NK-92 treated with Interleukin-12 subunit alpha and Interleukin-12 subunit beta, amount 100 ng/mL, for 24 hours (cell line): Measurements from ENCODE around the gene DGKD.

Experiments used
- DNase-seq: peaks from one replicate; lab custom pipeline; 2025; lab: John Stamatoyannopoulos, UW

The DGKD gene

DNA sequence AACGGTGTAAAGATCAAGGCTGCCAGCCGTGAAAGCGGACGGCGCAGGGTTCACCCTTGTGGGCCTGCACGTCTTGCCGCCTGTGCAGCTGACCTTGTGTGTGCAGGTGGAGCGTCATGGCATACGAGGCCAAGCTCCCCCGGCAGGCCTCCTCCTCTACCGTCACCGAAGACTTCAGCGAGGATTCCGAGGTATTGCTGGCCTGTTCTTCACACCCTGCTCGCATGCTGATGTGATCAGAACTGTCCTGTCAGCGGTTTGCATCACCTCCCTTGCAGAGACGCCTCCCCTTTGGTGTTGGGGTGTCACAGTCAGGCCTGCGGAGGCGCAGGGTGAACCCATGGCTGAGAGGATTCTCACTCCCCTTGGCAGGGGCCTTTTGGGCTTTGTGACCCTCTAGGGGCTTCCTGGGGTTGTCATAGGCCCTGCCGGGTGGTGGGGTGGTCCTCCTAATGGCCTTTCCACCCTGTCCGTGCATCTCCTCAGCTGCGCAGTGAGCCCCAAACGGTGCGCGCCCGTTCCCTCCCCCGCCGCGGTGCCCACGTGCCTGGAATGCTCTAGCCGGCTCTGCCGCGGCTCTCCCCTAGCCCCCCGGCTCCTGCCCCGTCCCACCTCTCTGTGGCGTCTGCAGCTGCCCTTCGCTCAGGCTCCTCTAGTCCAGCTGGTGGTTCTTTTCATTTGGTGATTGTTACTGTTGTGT is 92.5 kb downstream of the DGKD start:
- no peak for DNase-seq

DNA sequence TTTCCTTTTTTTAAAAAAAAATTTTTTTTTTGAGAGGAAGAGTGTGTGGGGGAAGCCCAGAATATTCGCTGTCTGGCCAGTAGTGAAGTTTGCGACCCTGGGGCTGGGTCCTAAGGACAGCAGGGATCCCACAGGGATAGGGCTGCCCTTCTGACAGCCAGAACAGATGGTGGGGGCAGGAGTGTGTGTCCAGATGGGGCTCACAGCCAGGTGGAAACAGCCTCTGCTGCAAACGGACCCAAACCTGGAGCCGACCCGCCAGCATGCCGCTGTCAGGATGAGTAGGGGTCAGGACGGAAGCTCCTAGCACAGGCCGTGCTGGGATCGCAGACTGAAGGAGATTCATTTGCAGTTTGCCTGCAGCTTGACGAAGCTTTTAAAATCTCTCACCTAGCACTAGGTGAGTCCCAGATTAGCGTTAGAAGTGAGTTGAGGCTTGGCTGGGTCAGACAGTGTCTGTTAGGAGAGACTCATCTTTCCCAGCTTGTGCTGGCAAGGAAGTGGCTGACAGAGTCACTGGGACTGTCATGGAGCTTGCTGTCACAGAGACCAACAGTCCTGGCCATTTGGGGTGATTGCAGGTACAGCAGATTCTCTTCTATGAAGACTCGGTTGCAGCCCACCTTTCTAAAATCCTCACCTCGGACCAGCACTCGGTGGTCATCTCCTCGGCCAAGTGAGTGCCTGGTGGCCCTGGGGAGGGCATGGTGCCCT is 93.4 kb downstream of the DGKD start:
- DNase-seq: no peak

DNA sequence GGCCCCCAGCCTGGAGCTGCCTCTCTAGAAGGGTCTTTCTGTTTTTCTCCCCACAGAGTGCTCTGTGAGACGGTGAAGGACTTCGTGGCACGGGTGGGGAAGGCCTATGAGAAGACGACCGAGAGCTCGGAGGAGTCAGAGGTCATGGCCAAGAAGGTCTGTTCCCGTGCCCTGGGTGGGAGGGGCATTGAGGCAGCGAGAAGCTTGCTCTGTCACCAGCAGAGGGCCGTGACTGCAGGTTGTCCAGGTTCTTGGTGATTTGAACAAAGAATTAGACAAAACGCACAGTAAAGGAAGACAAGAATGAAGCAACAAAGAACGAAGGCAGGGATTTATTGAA is 93.9 kb downstream of the DGKD start:
- DNase-seq: no peak

DNA sequence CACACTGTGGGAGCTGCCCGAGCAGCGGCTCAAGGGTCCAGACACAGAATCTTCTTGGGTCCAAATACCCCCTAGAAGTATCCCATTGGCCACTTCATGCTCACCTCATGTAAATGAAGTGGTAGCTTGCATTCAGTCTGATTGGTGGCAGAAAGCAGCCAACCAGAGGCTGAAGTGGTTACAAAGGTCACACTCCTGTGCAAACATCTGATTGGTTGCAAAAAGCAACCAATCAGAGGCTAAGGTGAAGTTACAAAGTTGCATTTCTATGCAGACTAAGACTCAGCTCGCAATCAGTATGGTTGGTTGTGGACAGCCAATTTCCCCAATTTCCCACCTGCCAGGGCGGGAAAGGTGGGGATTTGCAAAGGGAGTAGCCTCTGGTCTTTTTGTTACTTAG is 94.3 kb downstream of the DGKD start:
- no peak for DNase-seq

DNA sequence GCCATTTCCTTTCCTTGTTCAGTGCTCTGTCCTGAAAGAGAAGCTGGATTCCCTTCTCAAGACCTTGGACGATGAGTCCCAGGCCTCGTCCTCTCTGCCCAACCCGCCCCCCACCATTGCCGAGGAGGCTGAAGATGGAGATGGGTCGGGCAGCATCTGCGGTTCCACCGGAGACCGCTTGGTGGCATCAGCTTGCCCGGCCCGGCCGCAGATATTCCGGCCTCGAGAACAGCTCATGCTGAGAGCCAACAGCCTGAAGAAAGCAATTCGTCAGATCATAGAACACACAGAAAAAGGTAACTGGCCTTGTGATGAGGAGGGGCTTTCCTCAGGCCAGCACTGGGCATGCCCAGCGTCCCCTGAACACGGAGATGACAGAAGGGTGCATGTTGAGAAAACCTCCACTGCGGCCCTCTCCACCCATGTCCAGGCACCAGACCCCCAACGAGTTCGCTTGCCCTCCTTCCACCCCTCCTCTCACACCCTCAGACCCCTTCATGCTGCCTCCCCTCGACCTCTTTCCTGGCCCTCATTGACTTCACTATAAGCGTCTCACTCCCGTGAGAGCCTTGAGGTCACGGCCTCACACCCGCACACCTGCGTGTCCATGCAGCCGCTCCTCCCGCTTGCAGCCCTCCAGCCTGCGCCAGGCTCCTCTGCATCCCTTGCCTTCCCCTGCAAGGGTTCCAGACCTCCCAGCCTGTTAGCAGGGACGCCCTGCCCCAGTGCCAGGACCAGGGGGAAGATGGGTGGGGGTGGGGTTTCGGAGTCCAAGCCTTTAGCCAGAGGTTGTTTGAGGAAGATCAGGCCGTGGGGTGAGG is 95.0 kb downstream of the DGKD start:
- no peak for DNase-seq

DNA sequence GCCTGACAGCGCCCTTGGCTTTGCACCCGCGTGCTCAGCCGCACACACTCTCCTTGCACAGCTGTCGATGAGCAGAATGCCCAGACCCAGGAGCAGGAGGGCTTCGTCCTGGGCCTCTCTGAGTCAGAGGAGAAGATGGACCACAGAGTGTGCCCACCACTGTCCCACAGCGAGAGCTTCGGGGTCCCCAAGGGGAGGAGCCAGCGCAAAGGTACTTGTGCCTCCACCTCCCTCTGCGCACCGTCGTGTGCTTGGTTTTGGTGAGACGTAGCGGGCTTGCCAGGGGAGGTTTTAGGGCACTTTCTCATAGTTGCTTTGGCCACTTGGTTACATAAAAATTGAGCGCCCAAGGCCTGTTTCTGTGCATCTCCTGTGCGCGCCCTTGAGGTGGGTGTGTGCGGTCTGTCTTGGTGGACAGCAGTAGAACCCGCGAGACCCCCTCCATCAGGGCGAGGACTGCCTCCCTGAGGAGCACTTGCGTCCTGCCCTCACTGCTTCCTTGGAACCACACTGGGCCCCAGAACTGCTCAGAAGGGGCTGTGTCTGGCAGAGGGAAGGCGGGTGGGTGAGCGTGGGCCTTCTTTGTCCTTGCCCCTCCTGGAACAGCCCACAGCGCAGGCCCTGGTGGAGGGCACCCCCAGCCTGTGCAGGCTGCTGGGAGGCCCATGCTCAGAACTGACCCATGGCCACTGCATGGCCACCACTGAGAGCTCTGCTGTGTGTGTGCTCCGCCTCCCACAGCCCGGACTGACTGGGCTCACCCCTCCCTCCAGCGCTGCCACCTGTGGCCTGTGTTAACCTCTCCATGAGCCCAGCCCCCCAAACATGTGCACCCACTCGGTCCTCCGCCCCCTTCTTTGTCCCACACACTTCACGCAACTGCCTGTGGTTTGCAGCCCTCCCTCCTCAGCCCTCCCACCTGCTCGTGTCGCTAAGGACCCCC is 95.9 kb downstream of the DGKD start:
- DNase-seq: no peak

DNA sequence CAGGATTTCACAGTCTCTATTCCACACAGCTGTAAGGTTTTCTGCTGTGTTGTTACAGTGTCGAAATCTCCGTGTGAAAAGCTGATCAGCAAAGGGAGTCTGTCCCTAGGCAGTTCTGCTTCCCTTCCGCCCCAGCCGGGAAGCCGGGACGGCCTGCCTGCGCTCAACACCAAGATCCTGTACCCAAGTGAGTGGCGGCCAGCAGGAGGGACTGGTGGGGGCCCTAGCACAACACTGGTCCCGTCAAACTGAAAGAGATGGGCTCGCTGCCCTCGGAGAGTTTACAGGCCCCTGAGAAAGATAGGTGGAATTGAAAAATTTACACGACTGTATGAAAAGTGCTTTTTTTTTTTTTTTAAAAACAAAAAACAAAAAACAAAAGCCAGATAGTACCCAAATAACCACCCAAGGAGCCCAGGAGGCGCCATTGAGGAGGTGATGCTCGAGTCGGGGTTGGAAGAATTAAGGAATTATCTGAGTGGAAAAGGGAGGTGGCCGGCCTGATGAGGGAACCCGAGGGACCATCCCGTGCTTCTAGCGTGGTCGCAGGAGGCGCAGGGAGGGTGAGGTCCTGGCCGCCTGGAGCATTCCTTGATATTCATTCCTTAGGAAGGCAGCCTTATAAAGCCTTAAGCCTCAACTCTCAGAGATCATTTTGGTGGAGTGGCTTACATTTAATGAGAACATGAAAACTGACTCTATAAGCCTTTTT is 96.7 kb downstream of the DGKD start:
- DNase-seq: no peak

DNA sequence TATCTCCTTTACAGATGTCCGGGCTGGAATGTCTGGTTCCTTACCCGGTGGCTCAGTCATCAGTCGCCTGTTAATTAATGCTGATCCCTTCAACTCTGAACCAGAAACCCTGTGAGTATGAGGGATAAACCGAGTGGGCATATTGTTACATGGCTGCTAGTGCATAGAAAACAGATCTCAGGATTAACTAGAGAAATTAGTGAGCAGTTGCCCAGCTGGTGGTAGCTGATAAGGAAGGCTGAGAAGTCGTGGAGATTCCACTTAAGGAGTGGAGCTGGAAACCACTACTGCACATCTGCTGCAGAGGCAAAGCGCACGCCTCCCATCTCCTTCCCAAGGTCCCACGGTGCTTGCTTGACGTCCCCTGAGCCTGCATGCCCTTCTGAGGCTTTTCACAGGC is 97.7 kb downstream of the DGKD start:
- no peak for DNase-seq

DNA sequence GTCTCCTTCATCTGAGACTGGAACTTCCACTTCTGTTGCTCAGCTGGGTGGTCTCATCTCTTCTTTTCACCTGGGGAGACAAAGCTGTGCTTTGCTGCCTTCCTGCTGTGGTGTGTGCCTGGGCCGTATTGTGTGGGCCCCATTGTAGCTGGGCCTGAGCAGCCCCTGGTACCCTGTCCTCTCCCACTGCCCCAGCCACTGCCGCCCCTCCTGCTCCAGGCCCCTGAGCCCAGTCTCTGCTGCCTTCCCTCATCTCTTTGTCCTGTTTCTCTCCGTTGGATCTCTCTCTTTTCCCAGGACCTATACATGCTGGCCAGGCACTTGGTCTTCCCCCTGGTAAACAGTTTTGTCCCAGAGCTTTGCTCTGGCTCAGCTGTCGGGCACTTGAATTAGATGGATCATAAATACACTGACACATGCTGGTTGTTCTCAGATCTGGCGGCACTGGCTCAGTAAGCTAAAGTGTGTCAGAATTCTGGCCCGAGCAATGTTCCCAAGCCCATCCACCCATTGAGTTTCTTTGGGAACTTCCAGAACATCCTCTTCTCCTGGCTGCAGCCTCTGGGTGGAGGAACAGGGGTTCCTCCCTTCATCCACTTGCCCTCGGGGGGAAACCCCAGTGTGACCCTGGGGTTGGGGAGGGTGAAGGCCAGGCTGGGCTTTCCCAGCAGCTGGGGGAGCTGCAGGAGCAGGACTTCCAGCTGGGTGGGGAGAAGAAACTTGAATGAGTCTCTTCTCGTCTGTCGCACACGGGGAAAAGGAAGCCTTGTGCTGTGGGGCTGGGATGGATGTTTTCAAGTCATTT is 99.0 kb downstream of the DGKD start:
- DNase-seq: no peak

DNA sequence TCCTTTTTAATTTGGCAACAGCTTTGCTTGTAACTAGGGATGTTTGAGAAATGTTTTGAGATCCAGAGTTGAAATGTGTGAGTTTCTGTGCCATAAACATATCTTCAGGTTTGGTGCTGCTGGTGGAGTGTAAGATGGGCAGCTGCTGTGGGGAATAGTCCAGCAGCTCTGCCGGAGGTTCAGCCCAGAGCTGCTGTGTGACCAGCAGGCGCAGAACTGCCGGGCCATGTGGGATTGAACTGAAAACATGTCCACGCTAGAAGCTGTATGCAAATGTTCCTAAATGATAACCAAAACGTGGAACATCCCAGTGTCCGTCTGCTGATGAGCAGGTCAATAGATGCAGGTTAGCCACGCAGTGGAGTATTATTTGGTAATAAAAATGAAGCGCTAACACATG is 99.6 kb downstream of the DGKD start:
- no peak for DNase-seq

DNA sequence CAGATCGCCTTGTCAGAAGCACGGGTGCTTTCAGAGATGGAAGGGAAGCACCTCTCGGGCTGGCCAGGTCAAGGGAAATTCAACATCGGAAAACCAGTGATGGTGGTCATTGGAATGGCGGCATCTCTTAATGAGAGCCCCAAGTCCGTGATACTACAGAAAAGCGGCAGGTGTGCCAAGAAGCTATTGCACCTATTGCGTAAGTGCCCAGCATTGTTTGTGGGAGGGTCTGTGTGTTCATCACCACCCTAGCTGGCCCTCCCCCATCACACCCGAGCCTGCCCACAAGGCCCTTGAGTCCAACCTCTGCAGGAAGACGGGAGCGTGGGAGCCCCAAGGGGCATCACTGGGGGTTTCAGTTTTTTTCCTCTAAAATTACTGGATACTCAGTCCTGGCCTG is 100.7 kb downstream of the DGKD start:
- no peak for DNase-seq

DNA sequence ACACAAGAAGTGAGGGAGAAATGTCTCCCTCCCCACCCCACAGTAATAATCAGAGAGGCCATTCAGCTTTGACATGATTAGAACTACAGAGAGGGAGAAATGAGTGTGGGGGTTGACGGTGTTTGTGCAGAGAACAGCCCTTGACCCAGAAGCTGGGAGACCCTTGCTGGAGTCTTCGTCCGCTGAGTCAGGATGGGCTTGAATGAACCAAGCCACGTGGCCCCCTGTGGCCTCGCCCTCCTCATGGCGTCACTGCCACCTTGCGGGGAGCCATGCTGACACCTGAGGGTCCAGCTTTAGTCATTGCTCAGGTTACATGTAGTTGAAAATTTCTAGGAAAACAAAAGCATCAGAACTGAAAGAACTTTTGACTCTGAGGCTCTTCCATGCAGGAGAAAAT is 101.2 kb downstream of the DGKD start:
- no peak for DNase-seq

DNA sequence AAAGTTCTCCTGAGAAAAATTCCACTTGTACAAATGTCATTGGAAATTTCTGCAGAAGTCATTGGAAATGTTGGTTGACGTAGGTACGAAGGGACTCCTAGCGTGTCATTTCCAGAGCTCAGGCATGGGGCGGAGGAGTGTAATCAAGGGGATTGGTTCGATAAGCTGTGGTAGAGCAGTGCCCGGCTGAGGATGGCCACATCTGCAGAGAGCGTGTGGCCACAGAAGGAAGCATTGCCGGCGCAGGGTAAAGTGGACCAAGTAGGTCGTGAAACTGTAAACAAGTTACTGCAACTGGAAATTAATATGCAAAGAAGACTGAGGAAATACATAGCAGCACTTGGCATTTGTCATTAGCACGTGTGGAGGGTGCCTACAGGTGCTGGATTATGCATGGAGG is 101.8 kb downstream of the DGKD start:
- DNase-seq: no peak

DNA sequence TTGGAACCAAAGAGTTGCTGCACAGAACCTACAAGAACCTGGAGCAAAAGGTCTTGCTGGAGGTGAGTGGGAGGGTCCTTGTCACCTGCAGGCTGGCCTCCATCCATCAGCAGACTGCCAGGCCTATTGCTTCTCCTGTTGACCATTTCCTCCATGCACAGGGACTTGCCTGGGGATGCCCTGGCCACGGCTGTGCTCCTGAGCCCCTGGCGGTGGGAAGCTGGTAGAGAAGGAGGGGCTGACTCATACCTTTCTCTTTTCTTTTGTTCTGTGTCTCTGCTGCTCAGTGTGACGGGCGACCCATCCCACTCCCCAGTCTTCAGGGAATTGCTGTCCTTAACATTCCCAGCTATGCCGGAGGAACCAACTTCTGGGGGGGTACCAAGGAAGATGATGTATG is 102.6 kb downstream of the DGKD start:
- DNase-seq: no peak

DNA sequence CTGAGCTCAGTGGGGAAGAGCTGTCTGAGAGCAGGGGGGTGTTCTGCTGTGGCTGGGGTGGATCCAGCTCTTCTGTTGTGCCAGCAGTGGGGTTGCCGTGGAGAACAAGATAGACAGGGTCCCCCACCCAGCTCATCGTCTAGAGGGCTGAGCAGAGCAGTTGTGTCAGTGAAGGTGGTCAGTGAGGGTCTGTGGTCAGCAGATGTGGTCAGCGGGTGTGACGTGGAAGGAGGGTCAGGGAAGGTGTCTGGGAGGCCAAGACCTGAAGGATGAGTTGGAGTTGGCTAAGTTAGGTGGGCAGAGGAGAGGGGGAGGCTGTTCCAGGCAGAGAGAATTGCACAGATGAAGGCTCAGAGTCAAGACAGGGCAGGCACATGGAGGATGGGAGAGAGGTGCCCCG is 103.1 kb downstream of the DGKD start:
- DNase-seq: no peak

DNA sequence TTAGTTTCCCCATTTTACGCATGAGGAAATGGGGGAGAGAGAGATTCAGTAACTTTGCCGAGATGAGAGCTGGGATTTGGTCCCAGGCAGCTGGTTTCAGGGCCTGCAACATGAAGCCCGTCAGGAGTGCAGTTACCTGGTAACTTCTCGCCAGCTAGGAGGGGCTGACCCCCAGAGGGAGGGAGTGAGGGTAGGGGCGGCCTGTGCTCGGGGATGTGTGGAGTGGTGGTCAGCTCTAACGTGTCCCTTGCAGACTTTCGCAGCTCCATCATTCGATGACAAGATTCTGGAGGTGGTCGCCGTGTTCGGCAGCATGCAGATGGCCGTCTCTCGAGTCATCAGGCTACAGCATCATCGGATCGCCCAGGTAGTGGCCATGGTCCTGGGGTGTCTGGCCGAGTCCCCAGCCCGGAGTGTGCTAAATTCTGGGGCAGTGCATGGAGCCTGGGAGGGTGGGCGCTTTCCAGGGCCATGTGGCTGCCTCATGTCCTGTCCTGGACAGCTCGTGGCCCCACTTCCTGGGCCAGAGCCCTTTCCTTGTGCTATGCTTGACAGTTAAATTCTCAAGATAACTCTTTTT is 103.8 kb downstream of the DGKD start:
- no peak for DNase-seq

DNA sequence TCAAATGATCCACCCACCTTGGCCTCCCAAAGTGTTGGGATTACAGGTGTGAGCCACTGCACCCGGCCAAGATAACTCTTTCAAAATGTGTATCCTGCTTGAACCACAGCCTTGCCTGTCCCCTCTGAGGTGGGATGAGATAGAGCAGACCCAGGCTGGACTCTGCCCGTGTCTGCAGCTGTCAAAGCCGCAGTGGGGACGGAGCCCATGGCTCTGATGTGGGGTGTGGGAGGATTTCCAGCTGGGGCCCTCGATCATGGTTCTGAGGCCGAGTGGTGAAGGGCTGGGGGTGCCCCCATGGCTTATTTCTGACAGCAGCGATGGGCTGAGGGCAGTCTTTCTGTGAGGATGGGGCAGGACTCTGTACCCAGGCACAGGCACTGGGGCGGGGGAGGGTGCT is 104.5 kb downstream of the DGKD start:
- DNase-seq: no peak

DNA sequence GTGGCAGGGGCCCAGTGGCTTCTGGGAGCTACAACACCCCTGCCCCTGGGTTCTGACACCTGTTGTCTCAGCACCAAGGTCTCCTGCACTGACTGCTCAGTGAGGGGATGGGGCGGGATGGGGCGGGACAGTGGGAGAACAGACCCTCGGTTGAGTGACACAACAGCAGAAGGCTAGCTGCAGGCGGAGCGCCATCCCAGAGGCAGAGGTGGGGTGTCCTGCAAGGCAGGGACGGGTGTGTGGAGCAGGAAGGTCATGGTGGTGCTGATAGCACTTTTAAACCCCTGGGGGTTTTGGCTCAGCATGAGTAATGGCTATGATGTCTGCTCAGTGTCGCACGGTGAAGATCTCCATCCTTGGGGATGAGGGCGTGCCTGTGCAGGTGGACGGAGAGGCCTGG is 105.1 kb downstream of the DGKD start:
- no peak for DNase-seq

DNA sequence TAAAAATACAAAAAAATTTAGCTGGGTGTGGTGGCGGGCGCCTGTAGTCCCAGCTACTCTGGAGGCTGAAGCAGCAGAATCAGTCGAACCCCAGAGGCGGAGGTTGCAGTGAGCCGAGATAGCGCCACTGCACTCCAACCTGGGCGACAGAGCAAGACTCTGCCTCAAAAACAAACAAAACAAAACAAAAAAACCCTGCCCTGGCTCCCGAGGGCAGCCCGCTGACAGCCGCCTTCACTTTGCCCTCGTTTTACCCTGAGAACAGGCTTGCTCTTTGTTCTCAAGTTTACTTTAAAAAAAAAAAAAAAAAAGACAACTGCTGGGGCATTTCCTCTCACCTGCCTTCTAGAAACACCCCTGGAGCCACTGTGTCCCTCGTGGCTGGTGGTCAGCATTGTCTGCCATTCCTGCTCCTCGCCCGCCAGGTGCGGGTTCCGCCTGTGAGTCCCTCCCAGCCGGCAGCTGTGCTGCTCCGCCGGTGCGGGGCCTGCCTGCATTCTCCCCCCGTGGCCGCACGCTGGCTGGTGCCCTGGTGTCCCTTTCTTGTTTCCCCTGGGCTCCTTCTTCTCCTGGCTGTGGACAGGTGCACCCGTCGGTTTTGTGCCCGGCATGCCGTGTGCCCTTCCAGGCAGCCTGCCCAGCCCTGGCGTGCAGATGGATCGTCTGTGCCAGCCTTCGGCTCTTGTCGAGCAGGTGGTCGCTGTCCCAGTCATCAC is 106.6 kb downstream of the DGKD start:
- no peak for DNase-seq

DNA sequence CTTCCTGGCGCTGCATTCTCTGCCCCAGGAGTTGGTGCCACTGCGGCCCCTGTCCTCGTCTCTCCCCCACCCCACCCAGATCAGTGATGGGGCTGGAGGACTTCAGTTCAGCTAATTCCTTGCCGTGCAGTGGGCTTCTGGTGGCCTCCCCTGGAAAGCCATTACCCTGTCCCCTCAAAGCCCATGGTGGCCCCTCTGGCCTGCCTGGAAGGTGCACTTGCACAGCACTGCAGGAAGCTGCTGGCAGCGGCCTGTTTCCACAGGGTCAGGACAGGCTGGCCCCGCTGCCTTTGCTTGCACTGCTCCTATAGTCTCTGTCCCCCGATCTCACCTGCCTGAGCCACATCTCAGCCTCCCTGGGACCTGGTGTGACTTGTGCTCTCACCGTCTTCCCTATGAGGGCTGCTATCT is 107.2 kb downstream of the DGKD start:
- DNase-seq: no peak
